Measurements from ENCODE around the gene ADH6.
"Not testable (repeated sequence)": the region's sequence is repeated elsewhere in the genome, so short reads cannot be mapped to it uniquely, and the experiment has no call there.

- TF ChIP-seq, protein P1, sequence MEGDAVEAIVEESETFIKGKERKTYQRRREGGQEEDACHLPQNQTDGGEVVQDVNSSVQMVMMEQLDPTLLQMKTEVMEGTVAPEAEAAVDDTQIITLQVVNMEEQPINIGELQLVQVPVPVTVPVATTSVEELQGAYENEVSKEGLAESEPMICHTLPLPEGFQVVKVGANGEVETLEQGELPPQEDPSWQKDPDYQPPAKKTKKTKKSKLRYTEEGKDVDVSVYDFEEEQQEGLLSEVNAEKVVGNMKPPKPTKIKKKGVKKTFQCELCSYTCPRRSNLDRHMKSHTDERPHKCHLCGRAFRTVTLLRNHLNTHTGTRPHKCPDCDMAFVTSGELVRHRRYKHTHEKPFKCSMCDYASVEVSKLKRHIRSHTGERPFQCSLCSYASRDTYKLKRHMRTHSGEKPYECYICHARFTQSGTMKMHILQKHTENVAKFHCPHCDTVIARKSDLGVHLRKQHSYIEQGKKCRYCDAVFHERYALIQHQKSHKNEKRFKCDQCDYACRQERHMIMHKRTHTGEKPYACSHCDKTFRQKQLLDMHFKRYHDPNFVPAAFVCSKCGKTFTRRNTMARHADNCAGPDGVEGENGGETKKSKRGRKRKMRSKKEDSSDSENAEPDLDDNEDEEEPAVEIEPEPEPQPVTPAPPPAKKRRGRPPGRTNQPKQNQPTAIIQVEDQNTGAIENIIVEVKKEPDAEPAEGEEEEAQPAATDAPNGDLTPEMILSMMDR (IDR thresholded peaks at IDR 0.05), result not testable (repeated sequence)
- TF ChIP-seq POLR2A (IDR thresholded peaks at IDR 0.05), result not testable (repeated sequence)
Observed at GRCh38 chr4:99233397-99233796, 14.4 kb upstream of the ADH6 start.
